ENCODE data around the gene LCK. TPM values are rescaled to one million over a fixed set of nuclear protein-coding genes. Genes with fewer than 3 reads are reported as not detected.
"Not testable (repeated sequence)": the region's sequence is repeated elsewhere in the genome, so short reads cannot be mapped to it uniquely, and the experiment has no call there.

The LCK gene
- total and polyA plus RNA-seq, 4 donors: 2.4 to 8.9 (median 4.3) TPM

- peaks cover 0 to 2% (median 0%) of the 10 kb centered on the region in 4 donors for H3K36me3 ChIP-seq (ENCODE audit: control insufficient read depth in 4 of 4, insufficient read depth in 4 of 4, low read length in 4 of 4)
- peaks cover 0 to 32% (median 29%) of the 10 kb centered on the region in 3 donors for H3K27me3 ChIP-seq (ENCODE audit: control insufficient read depth in 3 of 3, insufficient read depth in 3 of 3, low read length in 2 of 3)
- peak; percentile 25 to 67 (median 38) for DNase-seq
- no peak overlapping the region for H3K9ac ChIP-seq (ENCODE audit: insufficient read depth in 1 of 2, low read length in 2 of 2)
- H3K9me3 ChIP-seq (ENCODE audit: control insufficient read depth in 4 of 4, insufficient read depth in 3 of 4, low read length in 3 of 4): no peaks in the 10 kb centered on the region
- 13 to 32% methylated on average over 30 to 41 of the region's 41 CpGs for WGBS, 2 donors
- no peak for TF ChIP-seq CTCF (IDR thresholded peaks at IDR 0.05; ENCODE audit: control extremely low read depth, extremely low read depth)
- ATAC-seq (ENCODE audit: insufficient read depth, low FRiP score): no peak
- H3K4me3 ChIP-seq: no peak overlapping the region
- no peak overlapping the region for H3K27ac ChIP-seq (ENCODE audit: low read depth in 1 of 2, low read length in 1 of 2)
- peaks cover 0 to 7% (median 5%) of the 10 kb centered on the region in 5 donors for H3K4me1 ChIP-seq (ENCODE audit: control insufficient read depth in 5 of 5, insufficient read depth in 5 of 5, low read length in 5 of 5)
Measured at GRCh38 chr1:32275424-32275823, 24.4 kb downstream of the LCK start.

- no peak for DNase-seq
- no peak overlapping the region for H3K27ac ChIP-seq (ENCODE audit: low read depth in 1 of 2, low read length in 1 of 2)
- no peak overlapping the region for H3K9ac ChIP-seq (ENCODE audit: insufficient read depth in 1 of 2, low read length in 2 of 2)
- 80 to 88% methylated on average over 30 of the region's 30 CpGs for WGBS, 2 donors
- H3K27me3 ChIP-seq (ENCODE audit: control insufficient read depth in 3 of 3, insufficient read depth in 3 of 3, low read length in 2 of 3): peaks cover 0 to 32% (median 29%) of the 10 kb centered on the region in 3 donors
- no peak for ATAC-seq (ENCODE audit: insufficient read depth, low FRiP score)
- peaks cover 0 to 7% (median 5%) of the 10 kb centered on the region in 5 donors for H3K4me1 ChIP-seq (ENCODE audit: control insufficient read depth in 5 of 5, insufficient read depth in 5 of 5, low read length in 5 of 5)
- peaks cover 0 to 2% (median 0%) of the 10 kb centered on the region in 4 donors for H3K36me3 ChIP-seq (ENCODE audit: control insufficient read depth in 4 of 4, insufficient read depth in 4 of 4, low read length in 4 of 4)
- H3K4me3 ChIP-seq: no peak overlapping the region
- no peaks in the 10 kb centered on the region for H3K9me3 ChIP-seq (ENCODE audit: control insufficient read depth in 4 of 4, insufficient read depth in 3 of 4, low read length in 3 of 4)
- TF ChIP-seq CTCF (IDR thresholded peaks at IDR 0.05; ENCODE audit: control extremely low read depth, extremely low read depth): no peak
Measured at GRCh38 chr1:32276032-32276782, 25.1 kb downstream of the LCK start.

GRCh38 chr1:32284777-32285176 is 33.7 kb downstream of the LCK start:
- not testable (repeated sequence) for H3K4me3 ChIP-seq; H3K27ac ChIP-seq (ENCODE audit: low read depth in 1 of 2, low read length in 1 of 2); H3K9ac ChIP-seq (ENCODE audit: insufficient read depth in 1 of 2, low read length in 2 of 2); ATAC-seq (ENCODE audit: insufficient read depth, low FRiP score); H3K9me3 ChIP-seq (ENCODE audit: control insufficient read depth in 4 of 4, insufficient read depth in 3 of 4, low read length in 3 of 4); H3K36me3 ChIP-seq (ENCODE audit: control insufficient read depth in 4 of 4, insufficient read depth in 4 of 4, low read length in 4 of 4); DNase-seq; H3K27me3 ChIP-seq (ENCODE audit: control insufficient read depth in 3 of 3, insufficient read depth in 3 of 3, low read length in 2 of 3); H3K4me1 ChIP-seq (ENCODE audit: control insufficient read depth in 5 of 5, insufficient read depth in 5 of 5, low read length in 5 of 5)
- WGBS, 2 donors: 91 to 96% methylated on average over 8 of the region's 8 CpGs

- WGBS, 2 donors: 91 to 96% methylated on average over 3 of the region's 3 CpGs
- DNase-seq (no peak), ATAC-seq (ENCODE audit: insufficient read depth, low FRiP score) (no peak)
- H3K9ac ChIP-seq (ENCODE audit: insufficient read depth in 1 of 2, low read length in 2 of 2): no peak overlapping the region
- TF ChIP-seq CTCF (IDR thresholded peaks at IDR 0.05; ENCODE audit: control extremely low read depth, extremely low read depth): no peak
- H3K36me3 ChIP-seq (ENCODE audit: control insufficient read depth in 4 of 4, insufficient read depth in 4 of 4, low read length in 4 of 4): no peaks in the 10 kb centered on the region
- H3K27me3 ChIP-seq (ENCODE audit: control insufficient read depth in 3 of 3, insufficient read depth in 3 of 3, low read length in 2 of 3): no peaks in the 10 kb centered on the region
- no peak overlapping the region for H3K27ac ChIP-seq (ENCODE audit: low read depth in 1 of 2, low read length in 1 of 2)
- H3K4me1 ChIP-seq (ENCODE audit: control insufficient read depth in 5 of 5, insufficient read depth in 5 of 5, low read length in 5 of 5): no peaks in the 10 kb centered on the region
- no peaks in the 10 kb centered on the region for H3K9me3 ChIP-seq (ENCODE audit: control insufficient read depth in 4 of 4, insufficient read depth in 3 of 4, low read length in 3 of 4)
- no peak overlapping the region for H3K4me3 ChIP-seq
Measured at GRCh38 chr1:32285658-32286057, 34.6 kb downstream of the LCK start.
